Retinal pigment epithelial cell (primary cell): Measurements from ENCODE around the gene NHLRC3.
"Not testable (repeated sequence)": the region's sequence is repeated elsewhere in the genome, so short reads cannot be mapped to it uniquely, and the experiment has no call there.

ENCODE experiments used
- DNase-seq: peaks from one replicate; pipeline ENCODE4 v3.0.0-alpha.2; 2010; ENCODE audit warnings: low read depth
- H3K4me3 ChIP-seq: 2 replicates; pipeline ENCODE4 v1.5.1; 2011; ENCODE audit warnings: mild to moderate bottlenecking, low read length, control low read depth, moderate library complexity
- CTCF ChIP-seq: conservative IDR thresholded peaks from 2 replicates; pipeline ENCODE4 v1.5.1; 2011; ENCODE audit warnings: low read depth, low read length, control low read depth, inconsistent platforms

NHLRC3 gene

GRCh38 chr13:39054112-39054511, 15.9 kb downstream of the NHLRC3 start:
- no peak for DNase-seq
- no peak overlapping the region for H3K4me3 ChIP-seq
- no peak for TF ChIP-seq CTCF

GRCh38 chr13:39056018-39056417, 17.8 kb downstream of the NHLRC3 start:
- H3K4me3 ChIP-seq: no peak overlapping the region
- no peak for DNase-seq

GRCh38 chr13:39058040-39058439, 19.8 kb downstream of the NHLRC3 start:
- DNase-seq: no peak
- no peak overlapping the region for H3K4me3 ChIP-seq
- TF ChIP-seq CTCF: no peak

More at GRCh38 chr13:39056018-39056417, 17.8 kb downstream of the NHLRC3 start:
- no peak for TF ChIP-seq CTCF

- no peak for DNase-seq
- TF ChIP-seq CTCF: no peak
- no peak overlapping the region for H3K4me3 ChIP-seq
These were observed 23.7 kb downstream of the NHLRC3 start for GRCh38 chr13:39062004-39062403.

GRCh38 chr13:39072842-39073241, 34.6 kb downstream of the NHLRC3 start:
- DNase-seq: no peak
- TF ChIP-seq CTCF: no peak
- H3K4me3 ChIP-seq: no peak overlapping the region

GRCh38 chr13:39073983-39074382, 35.7 kb downstream of the NHLRC3 start:
- no peak for TF ChIP-seq CTCF
- no peak for DNase-seq
- no peak overlapping the region for H3K4me3 ChIP-seq

- DNase-seq, H3K4me3 ChIP-seq: not testable (repeated sequence)
These were observed 48.1 kb downstream of the NHLRC3 start for GRCh38 chr13:39086251-39086945.
